Cardiac muscle cell (in vitro differentiated cells and primary cell): ENCODE measurements around the gene ECHDC1. TPM values are rescaled to one million over a fixed set of nuclear protein-coding genes. Genes with fewer than 3 reads are reported as not detected.

ENCODE experiments used
- DNase-seq, 2 donors: peaks; one replicate each; pipeline versions ENCODE4 v3.0.0 to v3.0.0-alpha.2; 2010 to 2017; ENCODE audit warnings: low read depth in 1 of 2, low spot score in 1 of 2
- H3K27ac ChIP-seq: fragments of 200-600 bp; sonication (generic); 2 replicates; pipeline ENCODE4 v1.5.1; 2016
- H3K27me3 ChIP-seq: fragments of 200-600 bp; sonication (generic); 2 replicates; pipeline ENCODE4 v1.6.0; 2016; ENCODE audit warnings: control low read depth
- H3K36me3 ChIP-seq: fragments of 200-600 bp; sonication (generic); 2 replicates; pipeline ENCODE4 v1.5.1; 2016; ENCODE audit warnings: control low read depth
- H3K4me1 ChIP-seq: fragments of 200-600 bp; sonication (generic); 2 replicates; pipeline ENCODE4 v1.8.1; 2017; ENCODE audit warnings: low read depth, mild to moderate bottlenecking, mixed run types
- H3K4me3 ChIP-seq: fragments of 200-600 bp; sonication (generic); 2 replicates; pipeline ENCODE4 v1.5.1; 2016; ENCODE audit warnings: mild to moderate bottlenecking
- H3K9me3 ChIP-seq: fragments of 200-600 bp; sonication (generic); 2 replicates; pipeline ENCODE4 v1.5.1; 2017; ENCODE audit warnings: low read depth, mild to moderate bottlenecking, control low read depth
- CTCF ChIP-seq: IDR thresholded peaks from 2 replicates; pipeline ENCODE4 v1.5.1; 2012; ENCODE audit warnings: low read depth, mild to moderate bottlenecking, low read length
- polyA plus RNA-seq: library from polyadenylated mRNA; unstranded; fragments of >200 nt; fragmentation: Nextera tagmentation; extraction: Ambion mirVana; gene quantifications from 2 replicates; pipeline ENCODE4 v1.2.1, GENCODE V29; 2016
- total RNA-seq: library from RNA; depleted of rRNA; stranded (reverse); fragments of >200 nt; gene quantifications from 2 replicates; pipeline ENCODE4 v1.2.3, GENCODE V29; 2016

Gene ECHDC1
- total and polyA plus RNA-seq, 2 experiments from 2014 or later, result 36.1 to 68.4 TPM

DNA sequence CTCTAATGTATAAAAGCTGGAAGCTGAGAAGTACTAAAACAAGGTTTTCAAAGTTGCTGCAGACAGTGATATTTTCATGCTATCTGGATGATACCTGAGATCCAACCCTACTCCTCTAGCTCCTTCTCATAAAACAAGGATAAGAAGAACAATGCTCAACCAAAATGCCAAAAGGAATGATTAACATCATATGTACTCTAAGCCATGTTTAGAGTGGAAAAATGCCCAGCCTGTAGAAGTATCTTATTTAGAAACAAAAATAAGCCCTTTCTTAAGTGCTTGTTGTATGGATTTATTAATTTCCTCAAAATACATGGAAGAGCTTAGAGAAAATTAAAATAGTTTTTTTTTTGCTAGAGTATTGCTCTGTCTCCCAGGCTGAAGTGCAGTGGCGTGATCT, 23.7 kb downstream of the ECHDC1 start:
- no peak for TF ChIP-seq CTCF
- Histone ChIP-seq H3K36me3 (peaks cover 16% of the 10 kb centered on the region), H3K27me3 (no peaks in the 10 kb centered on the region), H3K27ac (no peak overlapping the region), H3K4me1 (peaks cover 1% of the 10 kb centered on the region), H3K4me3 (no peak overlapping the region), H3K9me3 (no peaks in the 10 kb centered on the region)
- DNase-seq, result no peak

- no peaks in the 10 kb centered on the region for H3K4me1 ChIP-seq
- H3K36me3 ChIP-seq, result peaks cover 21% of the 10 kb centered on the region
- H3K9me3 ChIP-seq, result no peaks in the 10 kb centered on the region
- no peak overlapping the region for H3K27ac ChIP-seq
- no peaks in the 10 kb centered on the region for H3K27me3 ChIP-seq
- DNase-seq, result no peak
- no peak overlapping the region for H3K4me3 ChIP-seq
- no peak for TF ChIP-seq CTCF
These were observed 25.9 kb downstream of the ECHDC1 start for GRCh38 chr6:127317388-127318128.

DNA sequence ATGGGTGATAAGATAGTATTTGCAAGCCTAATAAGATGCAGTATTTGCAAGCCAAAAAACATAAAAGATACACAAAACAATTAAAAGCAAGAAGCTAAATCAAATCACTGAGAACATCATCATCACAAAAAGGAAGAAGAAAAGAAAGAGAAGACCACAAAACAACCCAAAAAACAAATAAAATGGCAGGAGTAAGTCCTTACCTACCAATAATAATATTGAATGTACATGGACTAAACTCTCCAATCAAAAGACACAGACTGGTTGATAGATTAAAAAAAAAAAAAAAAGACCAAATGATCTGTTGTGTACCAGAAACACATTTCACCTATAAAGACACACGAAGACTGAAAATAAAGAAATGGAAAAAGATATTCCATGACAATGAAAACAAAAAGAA, 37.7 kb downstream of the ECHDC1 start:
- no peaks in the 10 kb centered on the region for H3K36me3 ChIP-seq
- no peak overlapping the region for H3K4me3 ChIP-seq
- H3K9me3 ChIP-seq, result no peaks in the 10 kb centered on the region
- no peaks in the 10 kb centered on the region for H3K4me1 ChIP-seq
- H3K27ac ChIP-seq, result no peak overlapping the region
- no peaks in the 10 kb centered on the region for H3K27me3 ChIP-seq
- DNase-seq, result no peak
- TF ChIP-seq CTCF, result no peak

- H3K4me3 ChIP-seq, result no peak overlapping the region
- no peak for TF ChIP-seq CTCF
- H3K4me1 ChIP-seq, result no peaks in the 10 kb centered on the region
- no peak overlapping the region for H3K27ac ChIP-seq
- no peaks in the 10 kb centered on the region for H3K36me3 ChIP-seq
- no peak for DNase-seq
- H3K9me3 ChIP-seq, result no peaks in the 10 kb centered on the region
- H3K27me3 ChIP-seq, result no peaks in the 10 kb centered on the region
These were observed 39.5 kb downstream of the ECHDC1 start for GRCh38 chr6:127303917-127304316.

GRCh38 chr6:127302728-127303660, 40.4 kb downstream of the ECHDC1 start:
- peak; percentile 43 to 67 for DNase-seq
- Histone ChIP-seq H3K27ac (no peak overlapping the region), H3K9me3 (no peaks in the 10 kb centered on the region), H3K27me3 (no peaks in the 10 kb centered on the region), H3K4me1 (peaks cover 2% of the 10 kb centered on the region), H3K36me3 (no peaks in the 10 kb centered on the region), H3K4me3 (no peak overlapping the region)
- peak; percentile 68 for TF ChIP-seq CTCF
